K562 (cell line): ENCODE measurements around the gene IRAK3. TPM values are rescaled to one million over a fixed set of nuclear protein-coding genes. Genes with fewer than 3 reads are reported as not detected.

Experiments used
- BCLAF1 ChIP-seq, 2 experiments: fragments of 450-650 bp in 1 of 2; IDR thresholded peaks; 2 replicates each; pipeline ENCODE4 v1.6.1; 2011 to 2017; ENCODE audit warnings: low read depth in 2 of 2, antibody characterized with exemption in 1 of 2, borderline replicate concordance in 1 of 2, low read length in 1 of 2, mild to moderate bottlenecking in 1 of 2, mixed read lengths in 1 of 2; ENCODE audit not compliant: control insufficient read depth in 1 of 2
- CTCFL ChIP-seq: IDR thresholded peaks from 2 replicates; pipeline ENCODE4 v1.6.1; 2011; ENCODE audit warnings: borderline replicate concordance, low read depth, mild to moderate bottlenecking, moderate library complexity, low read length; ENCODE audit not compliant: insufficient read depth, poor library complexity, severe bottlenecking
- GATA2 ChIP-seq: sonication (generic); formaldehyde crosslinking; IDR thresholded peaks from 2 replicates; pipeline ENCODE4 v1.4.0; 2020; ENCODE audit warnings: mild to moderate bottlenecking, missing genetic modification reagents
- MTA3 ChIP-seq: fragments of 450-650 bp; formaldehyde crosslinking; IDR thresholded peaks from 2 replicates; pipeline ENCODE4 v1.6.1; 2017; ENCODE audit warnings: mild to moderate bottlenecking, borderline replicate concordance
- MTF1 ChIP-seq: fragments of 250-450 bp; sonication (Bioruptor Pico); IDR thresholded peaks from 2 replicates; pipeline ENCODE4 v1.9.0; 2021; ENCODE audit warnings: moderate library complexity, mild to moderate bottlenecking, inconsistent platforms, borderline replicate concordance
- REST ChIP-seq, 2 experiments: fragments of 450-650 bp; formaldehyde crosslinking in 1 of 2; IDR thresholded peaks; 2 replicates each; pipeline versions ENCODE4 v1.4.0 to v1.6.1; 2014 to 2020; ENCODE audit warnings: mild to moderate bottlenecking in 2 of 2, borderline replicate concordance in 1 of 2, low read depth in 1 of 2
- ZNF354B ChIP-seq: fragments of 250-450 bp; sonication (Bioruptor Pico); IDR thresholded peaks from 2 replicates; pipeline ENCODE4 v1.4.0; 2020
- ZNF76 ChIP-seq: fragments of 250-450 bp; sonication (Bioruptor Pico); IDR thresholded peaks from 2 replicates; pipeline ENCODE4 v1.4.0; 2020; ENCODE audit warnings: mild to moderate bottlenecking, moderate library complexity, borderline replicate concordance
- ZNF764 ChIP-seq: fragments of 250-450 bp; sonication (Bioruptor Pico); IDR thresholded peaks from 2 replicates; pipeline ENCODE4 v1.4.0; 2020; ENCODE audit warnings: low read depth, mild to moderate bottlenecking, moderate library complexity
- polyA plus RNA-seq, 8 experiments: library from polyadenylated mRNA; depleted of rRNA in 4 of 8; stranded (reverse) in 5 of 8; unstranded in 3 of 8; fragments of >200 nt; fragmentation: Nextera tagmentation in 2 of 8; fragmentation: Illumina TruSeq in 1 of 8; extraction: Ambion mirVana in 2 of 8; extraction: Trizol in 1 of 8; gene quantifications; 2 replicates each; pipeline versions ENCODE4 v1.2.1 to v1.2.3, GENCODE V29; 2011 to 2014; ENCODE audit warnings: inconsistent platforms in 1 of 8, missing spikeins in 1 of 8
- total RNA-seq, 7 experiments: library from RNA; depleted of rRNA in 6 of 7; stranded (reverse); fragments of >200 nt in 6 of 7; fragmentation: Illumina TruSeq in 2 of 7; extraction: Trizol in 2 of 7; gene quantifications; 2 replicates each; pipeline versions ENCODE4 v1.2.1 to v1.2.3, GENCODE V29; 2011 to 2021; ENCODE audit warnings: low replicate concordance in 1 of 7

The IRAK3 gene
- total and polyA plus RNA-seq, 9 of the 15 experiments (the other 6 are each of a cell fraction or from before 2014, with no cell fraction given) = 0.06 to 0.09 (median 0.07) TPM; not detected in 6

GRCh38 chr12:66169221-66170170, 19.5 kb upstream of the IRAK3 start, which contains the start of gene TMBIM4 (continued):
- TF ChIP-seq ZNF354B (no peak), CTCFL (peak; percentile 89), MTF1 (no peak), MTA3 (peak; percentile 92; the same call in 1 of the 2 replicates), ZNF764 (CRISPR knock-in tag) (no peak), REST (IDR thresholded peaks at IDR 0.05; ENCODE audit: borderline replicate concordance) (peak; percentile 89), REST (CRISPR knock-in tag; IDR thresholded peaks at IDR 0.05; ENCODE audit: low read depth) (0 out of 2 replicates have a peak, but pooled peaks have one; percentile 39), ZNF76 (CRISPR knock-in tag) (no peak), GATA2 (no peak), BCLAF1 (IDR thresholded peaks at IDR 0.05; ENCODE audit: borderline replicate concordance in 1 of 2, control insufficient read depth in 1 of 2, low read depth in 2 of 2, low read length in 1 of 2) (no peak)
